ENCODE results near the gene EMC9. TPM values are rescaled to one million over a fixed set of nuclear protein-coding genes. Genes with fewer than 3 reads are reported as not detected.
"Not testable (repeated sequence)": the region's sequence is repeated elsewhere in the genome, so short reads cannot be mapped to it uniquely, and the experiment has no call there.

Gene EMC9
- total RNA-seq, 1 donor from 2014 or later: 9.5 TPM

DNA sequence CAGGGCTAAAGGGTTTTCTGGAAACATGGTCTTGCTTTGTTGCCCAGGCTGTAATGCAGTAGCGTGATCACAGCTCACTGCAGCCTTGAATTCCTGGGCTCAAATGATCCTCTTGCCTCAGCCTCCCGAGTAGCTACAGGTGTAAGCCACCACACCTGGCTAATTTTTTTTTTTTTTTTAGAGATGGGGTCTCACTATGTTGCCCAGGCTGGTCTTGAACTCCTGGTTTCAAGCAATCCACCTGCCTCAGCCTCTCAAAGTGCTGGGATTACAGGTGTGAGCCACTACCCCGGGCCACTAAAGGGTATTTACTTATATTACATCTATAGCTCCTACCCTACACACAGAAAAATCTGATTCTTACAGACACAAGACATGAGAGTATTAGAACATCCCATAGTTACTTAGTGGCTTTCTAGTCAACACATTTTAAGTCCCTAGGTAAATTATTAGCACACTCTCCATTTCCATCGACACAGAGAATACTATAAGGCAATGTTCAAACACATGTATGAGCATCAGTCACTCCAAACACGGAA lies 33.0 kb downstream of the EMC9 start:
- DNase-seq: no peak

DNA sequence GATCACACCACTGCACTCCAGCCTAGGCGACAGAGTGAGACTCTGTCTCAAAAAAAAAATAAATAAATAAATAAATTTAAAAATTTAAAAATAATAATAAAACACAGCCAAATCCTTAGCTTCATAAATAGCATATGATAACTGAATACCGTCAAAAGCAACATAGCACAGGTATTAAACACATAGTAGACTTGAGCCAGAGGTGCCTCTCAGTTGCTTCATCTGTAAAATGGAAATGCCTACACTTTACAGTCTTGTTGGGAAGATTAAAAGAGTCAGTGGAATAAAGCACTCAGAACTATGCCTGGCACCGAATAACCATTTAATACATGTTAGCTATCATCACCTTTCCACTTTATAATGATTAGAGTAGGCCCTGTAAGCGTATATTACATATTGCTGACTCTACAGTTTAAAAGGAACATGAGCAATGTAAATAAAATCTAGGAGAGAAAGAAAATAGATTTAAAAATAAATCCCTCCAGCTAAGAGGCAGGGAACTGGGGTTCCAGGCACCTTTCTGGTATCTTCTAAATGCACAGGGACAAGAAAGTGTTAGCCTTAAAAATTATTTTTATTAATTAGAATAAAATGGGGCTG lies 34.6 kb downstream of the EMC9 start:
- no peak for DNase-seq

GRCh38 chr14:24105609-24106239 lies 35.7 kb downstream of the EMC9 start:
- not testable (repeated sequence) for DNase-seq

DNA sequence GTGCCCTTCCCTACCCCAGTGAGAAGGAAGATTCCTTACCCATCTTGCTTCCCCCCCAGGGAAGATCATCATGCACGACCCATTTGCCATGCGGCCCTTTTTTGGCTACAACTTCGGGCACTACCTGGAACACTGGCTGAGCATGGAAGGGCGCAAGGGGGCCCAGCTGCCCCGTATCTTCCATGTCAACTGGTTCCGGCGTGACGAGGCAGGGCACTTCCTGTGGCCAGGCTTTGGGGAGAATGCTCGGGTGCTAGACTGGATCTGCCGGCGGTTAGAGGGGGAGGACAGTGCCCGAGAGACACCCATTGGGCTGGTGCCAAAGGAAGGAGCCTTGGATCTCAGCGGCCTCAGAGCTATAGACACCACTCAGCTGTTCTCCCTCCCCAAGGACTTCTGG lies 37.9 kb downstream of the EMC9 start:
- DNase-seq: no peak

DNA sequence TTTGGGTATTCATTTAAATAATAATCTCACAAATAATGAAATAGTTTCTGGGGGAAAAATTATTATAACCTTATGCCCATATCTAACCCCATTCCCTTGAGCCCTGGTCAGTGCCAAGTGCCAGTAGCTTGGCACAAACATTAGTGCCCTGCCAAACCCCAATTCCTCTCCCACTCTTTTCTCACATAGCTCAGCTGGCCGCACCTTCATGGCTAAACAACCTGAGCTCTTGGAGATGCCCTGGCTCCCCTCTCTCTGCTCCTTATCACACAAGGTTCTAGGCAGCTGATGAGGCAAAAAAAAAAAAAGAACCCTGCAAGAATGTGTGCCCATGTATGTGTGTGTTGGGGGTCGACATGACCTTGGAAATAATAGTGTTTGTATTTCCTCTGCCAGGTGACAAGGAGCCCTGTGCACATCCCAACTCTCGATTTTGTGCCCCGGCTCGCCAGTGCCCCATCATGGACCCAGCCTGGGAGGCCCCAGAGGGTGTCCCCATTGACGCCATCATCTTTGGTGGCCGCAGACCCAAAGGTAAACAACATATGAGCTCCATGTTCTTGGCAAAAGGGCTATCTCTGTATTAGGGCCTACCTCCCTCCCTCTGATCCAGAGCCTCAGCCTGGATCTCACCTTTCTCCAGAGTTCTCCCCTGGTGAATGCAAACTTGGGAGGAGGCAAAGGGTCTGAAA lies 38.9 kb downstream of the EMC9 start:
- DNase-seq: no peak

DNA sequence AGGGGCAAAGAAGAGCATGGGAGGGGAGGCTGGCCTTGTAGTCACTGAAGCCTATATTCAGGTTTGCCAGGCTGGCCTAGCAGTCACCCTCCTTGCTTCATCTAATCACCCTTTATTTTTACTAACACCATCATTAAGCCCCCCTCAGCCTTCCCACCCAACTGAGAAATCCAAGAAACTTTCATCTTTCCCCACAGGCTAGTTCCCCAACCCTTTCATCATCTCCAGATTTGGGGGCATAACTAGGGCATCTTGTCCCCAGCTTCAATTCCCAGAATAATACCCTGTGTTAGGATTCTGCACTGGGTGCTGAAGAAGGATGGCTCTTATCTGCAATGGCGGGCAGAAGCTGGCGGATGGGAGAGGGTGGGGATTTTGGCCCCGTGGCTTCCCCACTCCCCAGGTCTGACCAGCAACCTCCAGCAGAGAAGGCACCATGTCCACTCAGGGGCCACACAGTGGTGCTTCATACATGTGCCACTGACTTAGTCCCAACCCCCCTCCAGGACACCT lies 40.4 kb downstream of the EMC9 start:
- DNase-seq: no peak

DNA sequence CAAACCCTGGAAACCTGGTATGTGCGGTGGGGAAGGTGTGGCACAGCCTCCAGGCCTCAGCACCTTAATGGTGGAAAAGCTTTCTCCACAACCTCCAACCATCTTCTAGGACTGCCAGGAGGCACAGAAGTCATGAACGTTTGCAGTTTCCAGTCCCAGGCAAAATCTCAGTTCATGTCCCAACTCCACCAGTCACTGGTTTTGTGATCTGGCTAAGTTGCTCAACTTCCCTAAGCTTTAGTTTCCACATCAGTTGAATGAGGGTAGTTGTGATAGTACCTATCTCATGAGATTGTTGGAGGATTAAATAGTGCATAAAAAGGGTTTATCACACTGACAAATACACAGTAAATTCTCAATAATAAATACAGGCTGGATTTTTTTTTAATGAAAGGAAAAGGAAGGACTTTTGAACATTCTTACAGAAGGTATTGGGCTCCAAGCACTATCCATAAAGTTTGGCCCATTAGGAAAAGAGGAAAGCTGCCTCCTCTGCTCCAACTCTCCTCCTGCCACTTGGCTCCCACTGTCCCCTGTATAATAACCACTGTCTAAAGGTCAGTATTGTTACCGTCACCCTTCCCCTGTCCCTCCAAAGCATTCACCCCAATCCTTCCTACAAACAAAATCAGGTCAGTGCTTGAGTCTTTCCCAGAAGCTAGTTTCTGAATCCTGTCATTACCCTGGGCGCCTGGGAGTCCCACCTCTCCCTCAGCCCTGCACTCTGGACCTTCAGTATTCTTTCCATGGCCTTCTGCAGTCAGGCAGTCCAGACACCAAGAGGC lies 41.0 kb downstream of the EMC9 start:
- no peak for DNase-seq

- DNase-seq: no peak
Measured at GRCh38 chr14:24098927-24099813, 42.2 kb downstream of the EMC9 start.

- no peak for DNase-seq
Measured at GRCh38 chr14:24098229-24098926, 43.0 kb downstream of the EMC9 start.

DNA sequence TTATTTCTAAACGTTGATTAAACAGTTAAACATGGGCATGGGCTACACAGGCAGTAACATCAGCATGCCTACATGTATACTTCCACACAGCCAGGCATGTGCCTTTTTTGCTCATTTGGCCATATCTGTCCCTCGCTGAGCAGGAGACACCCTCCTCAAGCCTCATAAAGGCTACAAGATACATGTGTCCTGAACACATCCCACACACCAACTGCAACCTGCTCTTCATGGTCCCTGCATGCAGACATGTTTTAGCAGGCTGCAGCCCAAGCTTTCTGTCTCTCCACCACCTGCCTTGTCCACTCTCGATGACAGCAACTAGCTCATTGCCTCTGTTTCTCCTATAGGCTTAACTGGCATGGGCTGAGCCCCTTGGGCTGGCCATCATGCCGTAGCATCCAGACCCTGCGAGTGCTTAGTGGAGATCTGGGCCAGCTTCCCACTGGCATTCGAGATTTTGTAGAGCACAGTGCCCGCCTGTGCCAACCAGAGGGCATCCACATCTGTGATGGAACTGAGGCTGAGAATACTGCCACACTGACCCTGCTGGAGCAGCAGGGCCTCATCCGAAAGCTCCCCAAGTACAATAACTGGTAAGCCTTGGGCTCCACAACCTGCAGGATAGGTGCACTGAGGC lies 44.7 kb downstream of the EMC9 start:
- DNase-seq: no peak

DNA sequence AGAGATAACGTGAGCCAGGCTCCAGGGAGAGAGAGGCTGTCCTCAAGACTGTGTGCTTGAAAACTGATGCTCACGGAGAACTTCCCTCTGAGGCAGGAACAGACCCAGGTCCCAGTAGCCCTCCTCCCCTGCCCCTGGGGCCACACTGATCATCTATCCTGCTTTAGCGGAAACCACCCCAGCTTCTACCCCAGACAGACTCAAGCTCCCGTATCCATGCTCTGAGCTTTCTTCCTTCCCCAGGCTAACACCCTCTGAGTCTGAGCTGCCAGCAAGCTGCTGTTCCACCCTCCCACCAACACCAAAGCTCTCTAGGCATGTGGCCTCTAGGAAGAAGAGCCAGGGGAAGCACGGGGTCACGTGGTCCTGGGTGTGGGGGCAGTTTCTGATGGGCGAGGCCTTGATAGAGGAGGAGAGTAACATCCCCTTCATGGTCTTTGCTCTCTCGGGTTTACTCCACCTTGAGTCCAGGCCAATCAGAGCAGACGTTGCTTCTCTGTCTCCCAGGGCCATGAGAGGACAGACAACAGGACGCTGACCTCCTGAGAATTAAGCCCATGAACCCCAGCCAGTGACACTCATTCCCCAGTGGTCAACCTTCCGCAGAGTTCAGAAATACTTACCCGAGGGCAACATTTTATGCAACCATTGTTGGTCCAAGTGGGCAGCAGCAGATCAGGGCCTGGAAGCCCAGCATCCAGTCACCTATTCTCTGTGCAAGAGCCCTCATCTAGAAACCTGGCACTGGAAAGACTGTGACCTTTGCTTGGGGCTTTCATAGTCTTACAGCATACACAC lies 45.9 kb downstream of the EMC9 start:
- no peak for DNase-seq

GRCh38 chr14:24094841-24095270 lies 46.5 kb downstream of the EMC9 start:
- no peak for DNase-seq

DNA sequence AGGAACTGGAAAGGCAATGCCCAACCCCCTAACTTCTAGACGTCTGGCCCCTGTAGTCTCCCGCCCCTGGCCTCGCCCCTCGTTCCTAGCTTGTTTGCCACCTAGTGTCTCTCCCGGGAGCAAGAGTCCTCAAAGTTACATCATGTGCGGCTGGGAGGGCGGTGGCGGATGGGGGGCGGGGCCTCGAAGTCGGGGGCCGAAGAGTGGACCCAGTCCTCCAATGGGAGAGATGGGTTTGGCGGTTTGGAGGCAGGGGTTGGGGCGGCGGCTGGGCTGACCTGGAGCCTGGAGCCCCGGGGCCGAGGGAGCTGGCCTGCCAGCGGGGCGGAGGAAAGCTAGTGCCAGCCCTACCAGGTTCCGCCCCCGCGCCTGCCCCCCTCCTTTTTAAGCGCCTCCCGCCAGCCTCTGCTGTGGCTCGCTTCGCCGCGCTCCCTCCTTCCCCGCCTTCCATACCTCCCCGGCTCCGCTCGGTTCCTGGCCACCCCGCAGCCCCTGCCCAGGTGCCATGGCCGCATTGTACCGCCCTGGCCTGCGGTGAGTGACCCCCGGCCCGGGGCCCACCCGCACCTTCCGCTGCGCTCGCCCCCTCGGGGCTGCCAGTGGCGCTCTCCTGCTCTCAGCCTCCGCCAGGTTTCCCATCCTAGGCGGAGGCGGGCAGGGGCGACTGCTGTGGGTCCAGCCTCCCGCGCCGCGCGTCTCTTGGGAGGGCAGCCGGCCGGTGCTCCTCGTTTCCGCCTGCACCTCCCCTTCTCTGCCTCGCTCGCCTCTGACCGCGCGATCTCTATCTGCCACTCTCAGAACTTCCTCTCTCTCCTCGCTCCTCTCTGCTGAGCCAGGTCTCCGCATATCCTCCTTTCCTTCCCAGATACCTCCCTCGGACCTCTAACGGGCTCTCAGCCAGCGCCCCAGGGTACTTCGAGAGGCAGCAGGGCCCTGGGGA lies 47.2 kb downstream of the EMC9 start, which contains the start of gene PCK2:
PCK2 (plus strand) TSS at position 411 of the 940 bp plus-strand sequence; CDS start at position 506, 95 bp downstream.
- peak; percentile 72 for DNase-seq

- no peak for DNase-seq
Measured at GRCh38 chr14:24093207-24093900, 48.0 kb downstream of the EMC9 start.

DNA sequence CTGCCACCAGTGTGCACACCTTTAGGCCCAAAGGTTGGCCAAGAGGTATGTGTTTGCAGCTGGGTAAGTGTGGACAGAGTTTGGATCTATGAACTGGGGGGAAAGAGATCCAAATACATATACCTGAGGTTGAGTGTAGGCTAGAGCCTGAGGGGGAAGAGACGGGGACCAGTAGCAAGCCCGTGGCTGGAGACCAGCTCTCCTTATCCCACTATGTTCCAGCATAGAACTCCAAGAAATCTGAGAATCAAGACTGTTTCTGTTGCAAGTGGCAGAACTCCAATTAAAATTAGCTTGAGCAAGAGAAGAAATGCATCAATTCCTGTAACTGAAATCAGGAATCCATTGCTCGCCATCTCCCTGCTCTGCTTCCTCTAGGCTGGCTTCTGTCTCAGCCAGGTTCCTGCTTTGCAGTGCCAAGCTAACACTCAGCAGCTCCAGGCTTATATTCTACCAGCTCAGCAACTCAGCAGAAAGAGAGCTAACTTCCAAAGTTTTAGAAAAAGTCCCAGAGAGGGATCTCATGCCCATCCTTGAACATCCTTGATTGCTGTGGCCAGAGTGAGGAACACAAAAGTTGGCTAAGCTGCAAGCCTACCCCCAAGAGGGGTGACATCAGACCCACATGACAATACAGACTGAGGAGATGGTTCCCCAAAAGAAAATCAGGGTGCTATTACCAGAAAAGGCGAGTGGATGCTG lies 48.7 kb downstream of the EMC9 start:
- DNase-seq: no peak

- no peak for DNase-seq
Measured at GRCh38 chr14:24092110-24092504, 49.3 kb downstream of the EMC9 start.

- DNase-seq: no peak
Measured at GRCh38 chr14:24089890-24090289, 51.5 kb downstream of the EMC9 start.

All from occipital lobe (tissue), 2 donors.